ENCODE measurements around the gene PPP4R3A. TPM values are rescaled to one million over a fixed set of nuclear protein-coding genes. Genes with fewer than 3 reads are reported as not detected.

PPP4R3A gene
- total RNA-seq, 3 donors from 2014 or later (not counting 1 experiment from before 2014, with no cell fraction given): 168 to 216 (median 180) TPM

- H3K4me1 Mint-ChIP-seq: peaks cover 33 to 51% of the 10 kb centered on the region in 2 donors
Measured at GRCh38 chr14:91508105-91508504, 2.0 kb downstream of the PPP4R3A start.

DNA sequence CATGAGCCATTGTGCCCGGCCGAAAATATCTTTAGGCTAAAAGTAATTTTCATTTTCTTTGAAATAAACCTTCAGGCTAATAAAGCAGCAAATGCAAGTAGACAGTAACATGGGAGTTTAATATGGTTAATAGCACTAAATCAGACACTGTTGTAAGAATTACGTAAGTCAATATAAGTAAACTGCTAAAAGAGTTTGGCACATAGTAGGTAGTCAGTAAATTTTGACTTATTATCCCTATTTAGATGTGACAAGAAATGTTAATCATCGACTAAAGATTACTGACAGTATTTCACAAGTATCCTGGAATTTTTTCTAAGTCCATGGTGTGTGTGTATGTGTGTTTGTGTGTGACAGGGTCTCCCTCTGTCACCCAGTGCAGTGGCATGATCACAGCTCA, 3.9 kb downstream of the PPP4R3A start:
- Histone ChIP-seq H3K4me1 (ENCODE audit: control insufficient read depth, insufficient read depth, low read length) (peaks cover 42% of the 10 kb centered on the region), H3K27me3 (ENCODE audit: control insufficient read depth, insufficient read depth, low read length) (no peaks in the 10 kb centered on the region), H3K27ac (ENCODE audit: low read length) (no peak overlapping the region), H3K36me3 (ENCODE audit: control insufficient read depth, insufficient read depth, low read length) (peaks cover 23% of the 10 kb centered on the region), H3K9me3 (ENCODE audit: control insufficient read depth, insufficient read depth, low read length) (no peaks in the 10 kb centered on the region), H3K4me3 (ENCODE audit: low read length) (no peak overlapping the region)
- intact Hi-C loops (cut with micrococcal nuclease): no loop called here
- no peak for DNase-seq
- ATAC-seq: no peak
- Mint-ChIP-seq H3K36me3 (peaks cover 7% of the 10 kb centered on the region), H3K27ac (peak overlapping the region in 1 of 2 donors; percentile 18), H3K4me1 (peaks cover 42 to 62% of the 10 kb centered on the region in 2 donors), H3K4me3 (no peak overlapping the region), H3K9me3 (no peaks in the 10 kb centered on the region), H3K27me3 (ENCODE audit: low read depth in 2 of 2) (no peaks in the 10 kb centered on the region)
- no peak for TF ChIP-seq CTCF (IDR thresholded peaks at IDR 0.05)
- 100% methylated on average over 3 of the region's 4 CpGs for WGBS (ENCODE audit: insufficient coverage)

More at GRCh38 chr14:91508105-91508504, 2.0 kb downstream of the PPP4R3A start:
- Histone ChIP-seq H3K9me3 (ENCODE audit: control insufficient read depth, insufficient read depth, low read length) (no peaks in the 10 kb centered on the region), H3K4me1 (ENCODE audit: control insufficient read depth, insufficient read depth, low read length) (peaks cover 34% of the 10 kb centered on the region), H3K36me3 (ENCODE audit: control insufficient read depth, insufficient read depth, low read length) (peaks cover 14% of the 10 kb centered on the region), H3K4me3 (ENCODE audit: low read length) (peak overlapping the region; percentile 100), H3K27ac (ENCODE audit: low read length) (peak overlapping the region; percentile 28), H3K27me3 (ENCODE audit: control insufficient read depth, insufficient read depth, low read length) (no peaks in the 10 kb centered on the region)
- no peaks in the 10 kb centered on the region for H3K9me3 Mint-ChIP-seq
- no peak for DNase-seq
- intact Hi-C loops (cut with micrococcal nuclease): loop anchor here (2.0 kb wide), 1 partner anchor 13 kb away; no protein-coding TSS in a partner anchor
- H3K4me3 Mint-ChIP-seq: peak overlapping the region; percentile 94
- no peak for TF ChIP-seq CTCF (IDR thresholded peaks at IDR 0.05)
- no peak for ATAC-seq
- H3K36me3 Mint-ChIP-seq: peaks cover 7% of the 10 kb centered on the region
- WGBS (ENCODE audit: insufficient coverage): no CpG with 5 or more reads among the region's 2 CpGs
- H3K27ac Mint-ChIP-seq: peak overlapping the region; percentile 99 to 100
- H3K27me3 Mint-ChIP-seq (ENCODE audit: low read depth in 2 of 2): no peaks in the 10 kb centered on the region

GRCh38 chr14:91503000-91503504, 7.1 kb downstream of the PPP4R3A start:
- Mint-ChIP-seq H3K36me3 (peaks cover 7% of the 10 kb centered on the region), H3K9me3 (no peaks in the 10 kb centered on the region), H3K4me3 (peak overlapping the region; percentile 32), H3K4me1 (peaks cover 48 to 55% of the 10 kb centered on the region in 2 donors), H3K27ac (peak overlapping the region; percentile 44 to 71), H3K27me3 (ENCODE audit: low read depth in 2 of 2) (no peaks in the 10 kb centered on the region)
- Histone ChIP-seq H3K4me3 (ENCODE audit: low read length) (no peak overlapping the region), H3K9me3 (ENCODE audit: control insufficient read depth, insufficient read depth, low read length) (no peaks in the 10 kb centered on the region), H3K27me3 (ENCODE audit: control insufficient read depth, insufficient read depth, low read length) (no peaks in the 10 kb centered on the region), H3K27ac (ENCODE audit: low read length) (no peak overlapping the region), H3K36me3 (ENCODE audit: control insufficient read depth, insufficient read depth, low read length) (peaks cover 25% of the 10 kb centered on the region), H3K4me1 (ENCODE audit: control insufficient read depth, insufficient read depth, low read length) (peaks cover 46% of the 10 kb centered on the region)
- intact Hi-C loops (cut with micrococcal nuclease): no loop called here
- WGBS (ENCODE audit: insufficient coverage): 78% methylated on average over 4 of the region's 4 CpGs
- no peak for ATAC-seq
- no peak for TF ChIP-seq CTCF (IDR thresholded peaks at IDR 0.05)
- no peak for DNase-seq

Data from natural killer cell (primary cell).